ENCODE results near the gene SERPINB8. TPM values are rescaled to one million over a fixed set of nuclear protein-coding genes. Genes with fewer than 3 reads are reported as not detected.

Gene SERPINB8
- total RNA-seq, 2 donors from 2014 or later = 15.9 to 86.0 TPM

DNA sequence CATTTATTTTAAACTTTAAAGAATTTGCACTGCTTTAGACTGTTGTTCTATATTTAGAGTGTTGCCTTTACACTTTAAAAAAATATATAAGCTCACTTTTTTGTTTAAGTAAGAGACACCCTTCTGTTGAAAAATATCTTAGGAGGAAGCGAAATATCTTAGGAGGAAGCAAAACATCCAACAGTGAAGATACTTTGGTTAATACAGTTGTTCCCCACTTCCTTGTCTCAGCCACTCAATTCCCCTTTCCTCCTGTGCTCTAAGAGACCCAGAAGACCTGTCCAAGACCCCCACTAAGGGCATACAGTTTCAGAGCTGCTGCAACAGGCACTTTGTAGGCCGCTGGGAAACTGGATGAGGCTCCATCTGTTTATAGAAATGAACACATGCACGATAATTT, 5.7 kb downstream of the SERPINB8 start:
- peaks cover 31 to 44% of the 10 kb centered on the region in 2 donors for H3K4me1 Mint-ChIP-seq (ENCODE audit: low read depth in 2 of 2)
- no peak for DNase-seq (ENCODE audit: low spot score)
- H3K36me3 Mint-ChIP-seq = no peaks in the 10 kb centered on the region
- peak overlapping the region in 1 of 2 donors; percentile 13 for H3K27ac Mint-ChIP-seq
- no peak overlapping the region for H3K4me3 Mint-ChIP-seq
- no peak for ATAC-seq
- H3K9me3 Mint-ChIP-seq = no peaks in the 10 kb centered on the region
- peaks cover 0 to 10% of the 10 kb centered on the region in 2 donors for H3K27me3 Mint-ChIP-seq

DNA sequence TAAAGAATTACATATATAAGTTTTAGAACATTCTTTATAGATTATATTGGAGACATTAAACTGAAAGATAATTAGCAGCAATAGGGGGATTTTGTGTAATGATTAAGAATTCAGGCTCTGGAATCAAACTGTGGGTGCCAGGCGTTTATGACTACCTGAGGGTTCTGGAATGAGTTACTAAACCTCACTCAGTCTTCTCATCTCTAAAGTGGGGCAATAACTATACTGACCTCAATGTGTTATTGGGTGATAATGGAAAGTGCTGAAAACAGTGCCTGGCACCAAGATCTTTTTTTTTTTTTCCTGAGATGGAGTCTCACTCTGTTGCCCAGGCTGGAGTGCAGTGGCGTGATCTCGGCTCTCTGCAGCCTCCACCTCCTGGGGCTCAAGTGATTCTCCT, 7.2 kb downstream of the SERPINB8 start:
- Mint-ChIP-seq H3K36me3 (peaks cover 6% of the 10 kb centered on the region), H3K9me3 (no peaks in the 10 kb centered on the region), H3K4me1 (ENCODE audit: low read depth in 2 of 2) (peaks cover 24 to 42% of the 10 kb centered on the region in 2 donors), H3K27me3 (no peaks in the 10 kb centered on the region), H3K27ac (no peak overlapping the region), H3K4me3 (no peak overlapping the region)
- ATAC-seq (peak in 1 of 2 donors; percentile 61), DNase-seq (ENCODE audit: low spot score) (no peak)

DNA sequence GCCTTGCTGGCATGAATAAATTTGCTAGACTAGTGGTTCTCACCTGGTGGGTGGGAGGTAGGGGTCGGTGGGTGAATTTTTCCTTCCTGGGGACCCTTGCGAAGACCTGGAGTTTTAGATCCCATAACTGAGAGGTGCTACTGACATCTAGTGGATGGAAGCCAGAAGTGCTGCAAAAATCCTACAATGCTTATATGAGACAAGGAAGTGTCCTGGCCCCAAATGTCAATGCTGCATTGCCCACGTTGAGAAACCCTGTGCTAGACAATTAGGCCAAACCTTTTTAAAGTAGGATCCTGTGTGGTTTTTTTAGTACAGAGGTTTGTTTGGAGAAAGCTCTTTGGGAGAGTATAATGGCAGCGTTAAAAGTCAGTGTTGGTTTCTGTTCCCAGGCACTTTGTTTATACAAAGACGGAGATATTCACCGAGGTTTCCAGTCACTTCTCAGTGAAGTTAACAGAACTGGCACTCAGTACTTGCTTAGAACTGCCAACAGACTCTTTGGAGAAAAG, 9.6 kb downstream of the SERPINB8 start:
- Mint-ChIP-seq H3K27ac (peak overlapping the region in 1 of 2 donors; percentile 4), H3K4me1 (ENCODE audit: low read depth in 2 of 2) (peaks cover 21 to 32% of the 10 kb centered on the region in 2 donors), H3K4me3 (peak overlapping the region; percentile 27), H3K27me3 (no peaks in the 10 kb centered on the region), H3K9me3 (no peaks in the 10 kb centered on the region), H3K36me3 (peaks cover 6% of the 10 kb centered on the region)
- no peak for DNase-seq (ENCODE audit: low spot score)
- peak in 1 of 2 donors; percentile 47 for ATAC-seq

DNA sequence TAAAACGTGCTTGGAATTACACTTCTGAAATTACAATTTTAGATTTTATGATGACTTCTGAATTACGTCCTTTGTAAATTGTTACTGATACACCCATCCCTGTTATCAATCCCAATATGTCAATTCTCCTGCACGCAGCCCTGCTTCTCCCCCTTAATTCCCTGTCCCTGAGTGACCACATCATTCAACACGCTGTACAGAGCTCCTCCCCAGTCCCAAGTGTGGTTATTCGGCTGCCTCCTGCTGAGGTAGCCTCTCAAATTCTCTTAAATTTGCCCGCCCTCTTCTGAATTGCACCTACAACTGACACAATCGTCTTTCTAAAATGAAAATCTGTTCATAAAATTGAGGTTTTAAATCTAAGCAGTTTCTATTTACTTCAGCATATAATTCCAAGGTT, 10.1 kb downstream of the SERPINB8 start:
- Mint-ChIP-seq H3K9me3 (no peaks in the 10 kb centered on the region), H3K36me3 (peaks cover 6% of the 10 kb centered on the region), H3K27me3 (no peaks in the 10 kb centered on the region), H3K4me1 (ENCODE audit: low read depth in 2 of 2) (peaks cover 21 to 27% of the 10 kb centered on the region in 2 donors), H3K27ac (no peak overlapping the region), H3K4me3 (no peak overlapping the region)
- no peak for ATAC-seq
- no peak for DNase-seq (ENCODE audit: low spot score)

DNA sequence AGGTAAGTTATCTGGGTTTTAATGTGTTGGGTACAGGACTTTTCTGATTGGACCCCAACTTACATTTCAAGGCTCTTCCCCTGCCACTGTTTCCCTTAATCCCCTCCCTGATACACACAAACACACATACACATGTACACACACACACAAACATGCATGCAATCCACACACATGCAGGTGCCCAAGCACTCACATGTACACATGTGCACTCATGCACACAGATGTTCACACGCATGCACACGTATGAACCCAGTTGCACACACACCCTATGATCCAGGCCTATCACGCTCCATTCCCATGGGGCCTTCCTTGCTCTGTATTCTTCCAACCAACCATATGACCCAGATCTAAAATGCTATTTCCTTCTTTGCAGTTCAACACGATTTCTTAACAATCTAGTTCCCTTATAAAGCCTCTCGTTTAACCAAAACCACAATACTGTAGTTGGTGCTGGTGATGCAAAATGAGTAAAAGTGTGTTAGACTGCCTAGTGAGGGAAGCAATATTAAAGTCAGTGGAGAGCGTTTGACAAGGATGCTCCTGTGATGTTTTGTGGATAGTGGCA, 11.1 kb downstream of the SERPINB8 start:
- DNase-seq (ENCODE audit: low spot score) (no peak), ATAC-seq (peak; percentile 10 to 43)
- no peaks in the 10 kb centered on the region for H3K9me3 Mint-ChIP-seq
- H3K4me3 Mint-ChIP-seq = no peak overlapping the region
- no peaks in the 10 kb centered on the region for H3K27me3 Mint-ChIP-seq
- H3K27ac Mint-ChIP-seq = no peak overlapping the region
- peaks cover 25 to 26% of the 10 kb centered on the region in 2 donors for H3K4me1 Mint-ChIP-seq (ENCODE audit: low read depth in 2 of 2)
- H3K36me3 Mint-ChIP-seq = peaks cover 6% of the 10 kb centered on the region

DNA sequence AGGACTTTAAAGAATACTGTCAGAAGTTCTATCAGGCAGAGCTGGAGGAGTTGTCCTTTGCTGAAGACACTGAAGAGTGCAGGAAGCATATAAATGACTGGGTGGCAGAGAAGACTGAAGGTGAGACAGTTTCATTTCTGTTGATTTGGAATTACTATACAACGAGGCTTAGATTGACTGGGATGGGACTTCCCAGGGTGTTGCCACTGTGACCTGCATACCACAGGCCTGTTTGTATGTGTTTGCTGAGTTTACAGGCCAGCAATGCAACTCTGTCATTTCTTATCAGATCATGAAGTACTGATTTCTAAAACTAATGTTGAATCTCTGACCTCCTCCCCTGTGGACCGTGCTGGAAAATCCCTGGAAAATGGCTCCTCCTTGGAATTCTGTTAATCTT, 11.8 kb downstream of the SERPINB8 start:
- Mint-ChIP-seq H3K9me3 (no peaks in the 10 kb centered on the region), H3K36me3 (peaks cover 6% of the 10 kb centered on the region)

DNA sequence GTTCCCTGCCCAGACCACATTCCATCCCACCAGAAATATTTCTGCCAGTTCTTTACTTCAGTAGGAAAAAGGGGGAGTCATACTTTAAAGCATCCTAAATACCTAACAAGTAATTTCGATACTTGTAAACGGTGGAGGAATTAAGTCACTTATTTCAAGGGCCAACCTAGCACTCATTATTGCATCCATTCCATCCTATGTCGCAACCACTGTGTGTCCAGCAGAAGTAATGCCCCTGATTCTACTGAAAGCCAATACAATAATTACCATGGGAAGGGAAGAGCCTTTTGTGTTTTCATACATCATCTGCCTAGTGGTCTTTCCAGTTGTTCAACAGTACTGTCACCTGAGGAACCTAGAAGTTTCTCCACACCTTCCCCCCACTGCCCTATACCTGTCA, 12.5 kb downstream of the SERPINB8 start:
- H3K4me3 Mint-ChIP-seq = no peak overlapping the region
- H3K4me1 Mint-ChIP-seq (ENCODE audit: low read depth in 2 of 2) = peaks cover 25 to 26% of the 10 kb centered on the region in 2 donors
- ATAC-seq (no peak), DNase-seq (ENCODE audit: low spot score) (no peak)
- no peaks in the 10 kb centered on the region for H3K27me3 Mint-ChIP-seq
- no peak overlapping the region for H3K27ac Mint-ChIP-seq
- H3K36me3 Mint-ChIP-seq = peaks cover 6% of the 10 kb centered on the region
- H3K9me3 Mint-ChIP-seq = no peaks in the 10 kb centered on the region

More for the DNA sequence above, 11.8 kb downstream of the SERPINB8 start:
- DNase-seq (ENCODE audit: low spot score) = no peak
- Mint-ChIP-seq H3K27me3 (no peaks in the 10 kb centered on the region), H3K4me1 (ENCODE audit: low read depth in 2 of 2) (peaks cover 25 to 26% of the 10 kb centered on the region in 2 donors), H3K4me3 (no peak overlapping the region), H3K27ac (no peak overlapping the region)
- peak in 1 of 2 donors; percentile 67 for ATAC-seq

DNA sequence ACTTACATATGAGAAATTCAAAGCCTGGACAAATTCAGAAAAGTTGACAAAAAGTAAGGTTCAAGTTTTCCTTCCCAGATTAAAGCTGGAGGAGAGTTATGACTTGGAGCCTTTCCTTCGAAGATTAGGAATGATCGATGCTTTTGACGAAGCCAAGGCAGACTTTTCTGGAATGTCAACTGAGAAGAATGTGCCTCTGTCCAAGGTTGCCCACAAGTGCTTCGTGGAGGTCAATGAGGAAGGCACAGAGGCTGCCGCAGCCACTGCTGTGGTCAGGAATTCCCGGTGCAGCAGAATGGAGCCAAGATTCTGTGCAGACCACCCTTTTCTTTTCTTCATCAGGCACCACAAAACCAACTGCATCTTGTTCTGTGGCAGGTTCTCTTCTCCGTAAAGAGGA, 17.0 kb downstream of the SERPINB8 start:
- no peak overlapping the region for H3K4me3 Mint-ChIP-seq
- no peaks in the 10 kb centered on the region for H3K36me3 Mint-ChIP-seq
- ATAC-seq = no peak
- no peak overlapping the region for H3K27ac Mint-ChIP-seq
- no peaks in the 10 kb centered on the region for H3K27me3 Mint-ChIP-seq
- H3K9me3 Mint-ChIP-seq = no peaks in the 10 kb centered on the region
- H3K4me1 Mint-ChIP-seq (ENCODE audit: low read depth in 2 of 2) = peaks cover 2 to 4% of the 10 kb centered on the region in 2 donors
- no peak for DNase-seq (ENCODE audit: low spot score)

DNA sequence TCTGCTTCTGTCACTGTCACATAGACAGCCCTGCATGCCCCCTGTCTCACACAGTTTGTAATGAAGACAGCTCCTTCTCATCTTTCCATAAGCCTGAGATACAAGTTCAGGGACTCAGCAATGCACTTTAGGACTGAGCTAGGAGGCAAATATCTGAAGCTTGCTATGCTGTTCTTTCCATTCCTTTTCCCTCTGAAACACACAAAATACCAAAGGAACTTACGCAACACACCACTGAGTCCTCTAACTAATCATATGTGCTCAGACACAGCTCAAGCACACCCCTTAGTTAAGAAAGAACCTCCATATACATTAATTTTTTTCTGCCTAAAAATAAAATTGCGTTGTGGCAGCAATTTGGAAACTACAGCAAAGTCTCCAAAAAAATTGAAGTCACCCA, 17.9 kb downstream of the SERPINB8 start:
- DNase-seq (ENCODE audit: low spot score) (no peak), ATAC-seq (no peak)
- no peak overlapping the region for H3K27ac Mint-ChIP-seq
- no peak overlapping the region for H3K4me3 Mint-ChIP-seq
- H3K36me3 Mint-ChIP-seq = no peaks in the 10 kb centered on the region
- H3K9me3 Mint-ChIP-seq = no peaks in the 10 kb centered on the region
- no peaks in the 10 kb centered on the region for H3K27me3 Mint-ChIP-seq
- peaks cover 2 to 4% of the 10 kb centered on the region in 2 donors for H3K4me1 Mint-ChIP-seq (ENCODE audit: low read depth in 2 of 2)

DNA sequence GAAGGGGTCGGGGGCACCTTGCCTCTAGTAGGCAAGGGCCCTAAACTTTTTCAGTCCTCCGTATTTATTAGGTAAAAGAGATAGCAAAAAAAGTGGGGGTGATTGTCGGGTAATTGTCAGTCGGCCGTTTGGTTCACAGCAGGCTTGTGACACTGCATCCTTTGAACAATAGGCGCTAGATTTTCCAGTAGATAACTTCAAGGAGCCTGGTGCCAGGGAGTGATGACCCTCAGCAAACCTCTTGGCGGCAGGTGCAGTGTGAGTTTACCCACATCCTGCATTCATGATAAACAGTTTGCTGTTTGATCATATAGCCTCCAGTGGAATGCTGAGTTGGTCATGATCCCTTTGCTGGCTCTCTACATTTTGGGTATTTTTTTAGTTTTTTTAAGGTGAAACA, 22.9 kb downstream of the SERPINB8 start:
- peaks cover 6% of the 10 kb centered on the region for H3K36me3 Mint-ChIP-seq
- DNase-seq (ENCODE audit: low spot score) (no peak), ATAC-seq (no peak)
- H3K4me1 Mint-ChIP-seq (ENCODE audit: low read depth in 2 of 2) = peaks cover 0 to 3% of the 10 kb centered on the region in 2 donors
- H3K27ac Mint-ChIP-seq = no peak overlapping the region
- peaks cover 4% of the 10 kb centered on the region for H3K9me3 Mint-ChIP-seq
- no peak overlapping the region for H3K4me3 Mint-ChIP-seq
- H3K27me3 Mint-ChIP-seq = peaks cover 0 to 12% of the 10 kb centered on the region in 2 donors

DNA sequence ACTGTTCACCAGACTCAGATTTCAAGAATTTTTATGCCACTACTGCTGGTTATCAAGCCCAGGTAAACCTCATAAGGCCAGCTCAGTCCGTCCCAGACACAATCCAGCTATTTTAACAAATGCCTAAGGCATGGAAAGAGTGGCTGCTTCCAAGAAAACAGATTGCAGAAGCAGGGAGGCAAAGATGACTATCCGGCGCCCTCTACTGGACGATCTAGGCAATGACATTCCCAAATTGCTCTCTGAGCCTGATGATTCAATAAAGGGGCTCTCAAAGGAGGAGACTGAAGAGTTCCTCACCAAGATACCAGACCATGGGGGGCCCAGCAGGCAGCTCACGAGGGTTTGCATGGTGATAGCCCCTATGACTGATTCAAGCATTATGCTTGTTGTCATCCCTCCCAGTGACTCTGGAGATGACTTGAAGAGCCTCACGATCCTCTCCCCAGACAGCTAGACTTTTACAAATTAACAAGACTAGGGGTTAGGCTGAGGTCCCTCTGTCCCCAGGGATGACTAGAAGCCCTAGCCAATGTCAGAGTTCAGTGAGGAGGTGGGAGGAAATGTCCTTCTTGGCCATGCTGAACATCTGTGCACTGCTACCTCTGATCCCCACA, 25.0 kb downstream of the SERPINB8 start:
- DNase-seq (ENCODE audit: low spot score) (no peak), ATAC-seq (no peak)
- Mint-ChIP-seq H3K36me3 (peaks cover 6% of the 10 kb centered on the region), H3K27me3 (peaks cover 0 to 12% of the 10 kb centered on the region in 2 donors), H3K4me1 (ENCODE audit: low read depth in 2 of 2) (peaks cover 0 to 3% of the 10 kb centered on the region in 2 donors), H3K9me3 (peaks cover 4% of the 10 kb centered on the region), H3K4me3 (no peak overlapping the region), H3K27ac (no peak overlapping the region)

DNA sequence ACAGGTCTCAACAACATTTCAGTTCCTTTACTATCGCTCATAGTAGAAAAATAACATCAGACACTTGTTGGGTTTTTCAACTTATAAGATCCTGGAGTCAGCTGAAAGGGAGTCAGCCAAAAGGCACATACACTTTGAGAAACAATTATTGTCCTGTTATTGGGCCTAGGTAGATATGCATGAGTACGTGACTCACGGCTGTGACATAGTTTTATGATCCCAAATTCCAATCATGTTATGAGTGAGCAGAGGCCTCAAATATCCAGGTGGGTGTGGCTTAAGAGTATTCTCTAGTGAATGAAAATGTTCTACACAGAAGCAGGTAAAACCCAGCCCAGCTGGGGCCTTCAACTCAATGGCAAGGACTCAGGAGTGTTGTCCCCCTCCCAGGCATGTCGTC, 27.2 kb downstream of the SERPINB8 start:
- no peak for DNase-seq (ENCODE audit: low spot score)
- Mint-ChIP-seq H3K4me3 (no peak overlapping the region), H3K9me3 (peaks cover 4% of the 10 kb centered on the region), H3K27me3 (peaks cover 6 to 19% of the 10 kb centered on the region in 2 donors), H3K36me3 (peaks cover 6% of the 10 kb centered on the region), H3K4me1 (ENCODE audit: low read depth in 2 of 2) (peaks cover 0 to 3% of the 10 kb centered on the region in 2 donors), H3K27ac (no peak overlapping the region)
- no peak for ATAC-seq

DNA sequence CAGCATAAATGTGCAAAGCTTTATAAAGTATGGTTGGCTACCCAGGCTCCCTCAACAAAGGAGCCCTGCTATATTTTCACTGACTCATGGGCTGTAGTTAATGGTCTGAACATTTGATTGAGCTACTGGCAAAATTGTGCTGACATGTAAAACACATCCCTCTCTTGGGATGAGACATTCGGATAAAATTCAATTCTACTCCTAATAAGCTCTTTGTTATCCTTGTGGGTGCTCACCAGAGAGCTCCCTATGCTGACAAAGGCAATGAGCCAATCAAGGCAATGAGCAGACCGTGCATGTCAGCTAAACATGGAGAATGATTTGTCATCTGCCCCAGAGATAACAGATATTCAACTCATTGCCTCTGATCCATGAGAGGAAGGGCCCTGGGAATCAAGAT, 27.7 kb downstream of the SERPINB8 start:
- DNase-seq (ENCODE audit: low spot score) (no peak), ATAC-seq (no peak)
- Mint-ChIP-seq H3K36me3 (peaks cover 6% of the 10 kb centered on the region), H3K9me3 (peaks cover 4% of the 10 kb centered on the region), H3K27me3 (peaks cover 6 to 19% of the 10 kb centered on the region in 2 donors), H3K27ac (no peak overlapping the region), H3K4me1 (ENCODE audit: low read depth in 2 of 2) (peaks cover 0 to 3% of the 10 kb centered on the region in 2 donors), H3K4me3 (no peak overlapping the region)

DNA sequence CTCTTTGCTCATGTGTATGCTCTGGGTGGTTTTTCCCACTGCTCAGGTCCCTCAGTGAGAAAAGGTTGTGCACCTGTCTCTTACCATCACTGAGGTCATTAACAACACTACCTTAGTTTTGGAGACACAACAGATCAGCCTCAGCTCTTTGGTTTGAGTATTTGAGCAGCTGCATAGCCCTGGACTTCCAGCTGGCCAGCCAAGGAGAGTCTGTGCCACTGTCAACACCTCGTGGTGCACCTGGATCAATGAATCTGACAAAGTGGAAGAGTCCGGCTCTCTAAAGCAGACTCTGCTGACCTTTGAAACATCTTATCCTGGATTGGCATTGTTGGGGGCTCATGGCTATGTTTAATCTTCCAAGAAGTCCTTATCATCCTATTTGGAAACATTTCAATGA, 30.0 kb downstream of the SERPINB8 start:
- no peak for ATAC-seq
- DNase-seq (ENCODE audit: low spot score) = no peak
- Mint-ChIP-seq H3K4me1 (ENCODE audit: low read depth in 2 of 2) (no peaks in the 10 kb centered on the region), H3K27me3 (peaks cover 13 to 23% of the 10 kb centered on the region in 2 donors), H3K4me3 (no peak overlapping the region), H3K9me3 (peaks cover 4% of the 10 kb centered on the region), H3K36me3 (peaks cover 6% of the 10 kb centered on the region), H3K27ac (no peak overlapping the region)
